HTR-8/SVneo (cell line): ENCODE measurements around the gene TOR1A.

Experiments used
- DNase-seq: peaks from one replicate; pipeline ENCODE4 v3.0.0; 2011; ENCODE audit warnings: low spot score, mixed read lengths; ENCODE audit not compliant: insufficient read length
- FAIRE-seq: peaks from 2 replicates; lab custom pipeline; 2011; peaks lifted over from hg19 to GRCh38; lab: Jason Lieb, UNC

The TOR1A gene

GRCh38 chr9:129762985-129763926 lies 60.7 kb downstream of the TOR1A start:
- DNase-seq (no peak), FAIRE-seq (no peak)
